GM18502 (cell line): Measurements from ENCODE around the gene NOC4L.
"Not testable (repeated sequence)": the region's sequence is repeated elsewhere in the genome, so short reads cannot be mapped to it uniquely, and the experiment has no call there.

ENCODE experiments used
- ATAC-seq: cut with Tn5 transposase; IDR thresholded peaks from one replicate; pipeline ENCODE4 v1.9.1; 2021; ENCODE audit warnings: mild to moderate bottlenecking; ENCODE audit not compliant: unreplicated experiment, poor library complexity

The NOC4L gene

GRCh38 chr12:132121283-132121682 is 23.0 kb upstream of the NOC4L start:
- ATAC-seq = no peak

GRCh38 chr12:132123970-132124765 is 20.1 kb upstream of the NOC4L start:
- ATAC-seq = no peak

- ATAC-seq = no peak
Observed at GRCh38 chr12:132124766-132125425, 19.4 kb upstream of the NOC4L start.

- ATAC-seq = no peak
Observed at GRCh38 chr12:132125736-132126135, 18.5 kb upstream of the NOC4L start.

GRCh38 chr12:132127041-132127440 is 17.2 kb upstream of the NOC4L start:
- ATAC-seq = no peak

- ATAC-seq = no peak
Observed at GRCh38 chr12:132129007-132129406, 15.2 kb upstream of the NOC4L start.

- no peak for ATAC-seq
Observed at GRCh38 chr12:132130690-132131089, 13.6 kb upstream of the NOC4L start.

GRCh38 chr12:132131229-132131628 is 13.0 kb upstream of the NOC4L start:
- ATAC-seq = no peak

- no peak for ATAC-seq
Observed at GRCh38 chr12:132131952-132132351, 12.3 kb upstream of the NOC4L start.

GRCh38 chr12:132132609-132133430 is 11.4 kb upstream of the NOC4L start:
- no peak for ATAC-seq

- no peak for ATAC-seq
Observed at GRCh38 chr12:132133952-132134652, 10.2 kb upstream of the NOC4L start.

- not testable (repeated sequence) for ATAC-seq
Observed at GRCh38 chr12:132134653-132135183, 9.5 kb upstream of the NOC4L start.

- not testable (repeated sequence) for ATAC-seq
Observed at GRCh38 chr12:132136226-132136625, 8.0 kb upstream of the NOC4L start.

- ATAC-seq = no peak
Observed at GRCh38 chr12:132137483-132138125, 6.7 kb upstream of the NOC4L start.

- ATAC-seq = no peak
Observed at GRCh38 chr12:132138941-132139871, 5.1 kb upstream of the NOC4L start.

GRCh38 chr12:132139912-132140311 is 4.3 kb upstream of the NOC4L start:
- ATAC-seq = no peak

GRCh38 chr12:132140501-132140900 is 3.8 kb upstream of the NOC4L start:
- no peak for ATAC-seq
